ENCODE data around the gene IRX2. TPM values are rescaled to one million over a fixed set of nuclear protein-coding genes. Genes with fewer than 3 reads are reported as not detected.

IRX2 gene
- total RNA-seq = 0.52 TPM

DNA sequence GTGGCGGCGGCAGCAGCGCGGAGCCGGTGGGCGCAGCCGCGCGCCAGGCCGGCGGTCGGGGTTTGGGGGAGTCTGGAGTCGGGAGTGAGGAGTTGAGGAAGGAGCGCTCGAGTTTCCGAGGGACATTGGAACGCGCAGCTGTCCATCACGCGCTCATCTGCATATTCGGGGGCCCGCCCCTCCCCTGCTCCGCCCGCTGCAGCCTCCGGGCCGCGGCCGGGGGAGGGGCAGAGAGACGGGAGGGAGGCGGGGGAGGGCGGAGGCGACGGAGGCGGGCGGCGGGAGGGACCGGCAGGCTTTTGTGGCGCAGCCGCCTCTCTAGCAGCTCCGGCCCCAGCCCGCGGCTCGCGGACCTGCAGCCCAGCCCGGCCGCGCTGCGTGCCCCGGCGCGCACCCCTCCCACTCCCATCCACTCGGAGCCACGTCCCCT lies at the start of gene IRX2:
IRX2 (minus strand) TSS at position 86 of the 430 bp plus-strand sequence. CDS start 264 bp downstream, outside the sequence.
- no peaks in the 10 kb centered on the region for H3K9me3 ChIP-seq (ENCODE audit: control insufficient read depth in 3 of 3, low read length in 3 of 3)
- peak within 1 kb of the TSS in 2 of 3 donors; percentile 35 to 43 for H3K4me3 ChIP-seq (ENCODE audit: low read length in 3 of 3)
- H3K36me3 ChIP-seq (ENCODE audit: control insufficient read depth in 3 of 3, insufficient read depth in 3 of 3, low read length in 3 of 3) = no peaks in the 10 kb centered on the region
- no peak within 1 kb of the TSS for H3K27ac ChIP-seq (ENCODE audit: low read depth, low read length)
- H3K4me1 ChIP-seq (ENCODE audit: control insufficient read depth in 3 of 3, insufficient read depth in 3 of 3, low read length in 3 of 3) = peaks cover 0 to 7% (median 6%) of the 10 kb centered on the region in 3 donors
- peaks cover 67 to 88% (median 74%) of the 10 kb centered on the region in 3 donors for H3K27me3 ChIP-seq (ENCODE audit: control insufficient read depth in 3 of 3, insufficient read depth in 3 of 3, low read length in 3 of 3)
- no peak within 1 kb of the TSS for H3K9ac ChIP-seq (ENCODE audit: low read depth in 1 of 3, low read length in 3 of 3)

DNA sequence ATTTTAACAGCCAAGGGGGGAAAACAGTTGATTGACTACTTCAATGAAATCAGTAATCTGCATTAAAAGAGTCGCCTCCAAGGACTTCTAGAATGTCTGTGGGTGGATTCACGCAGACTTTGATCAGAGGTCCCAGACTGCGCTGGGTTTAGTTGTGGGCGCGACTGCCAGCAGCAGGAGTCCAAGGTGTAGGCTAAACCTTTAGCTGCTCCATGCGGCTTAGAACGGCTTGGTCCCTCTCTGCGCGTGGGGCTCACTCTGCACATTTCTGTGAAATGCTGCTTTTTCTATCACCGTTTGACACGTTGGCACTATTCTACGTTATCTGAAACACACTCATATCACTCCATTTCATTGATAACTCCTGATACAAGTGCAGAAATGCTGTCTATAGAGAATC lies 48.6 kb upstream of the IRX2 start:
- Histone ChIP-seq H3K9me3 (ENCODE audit: control insufficient read depth in 3 of 3, low read length in 3 of 3) (no peaks in the 10 kb centered on the region), H3K9ac (ENCODE audit: low read depth in 1 of 3, low read length in 3 of 3) (no peak overlapping the region), H3K4me1 (ENCODE audit: control insufficient read depth in 3 of 3, insufficient read depth in 3 of 3, low read length in 3 of 3) (no peaks in the 10 kb centered on the region), H3K27me3 (ENCODE audit: control insufficient read depth in 3 of 3, insufficient read depth in 3 of 3, low read length in 3 of 3) (peaks cover 0 to 2% (median 2%) of the 10 kb centered on the region in 3 donors), H3K27ac (ENCODE audit: low read depth, low read length) (no peak overlapping the region), H3K36me3 (ENCODE audit: control insufficient read depth in 3 of 3, insufficient read depth in 3 of 3, low read length in 3 of 3) (no peaks in the 10 kb centered on the region), H3K4me3 (ENCODE audit: low read length in 3 of 3) (no peak overlapping the region)

- peaks cover 0 to 3% (median 0%) of the 10 kb centered on the region in 3 donors for H3K9me3 ChIP-seq (ENCODE audit: control insufficient read depth in 3 of 3, low read length in 3 of 3)
- no peak overlapping the region for H3K9ac ChIP-seq (ENCODE audit: low read depth in 1 of 3, low read length in 3 of 3)
- no peak overlapping the region for H3K27ac ChIP-seq (ENCODE audit: low read depth, low read length)
- no peaks in the 10 kb centered on the region for H3K4me1 ChIP-seq (ENCODE audit: control insufficient read depth in 3 of 3, insufficient read depth in 3 of 3, low read length in 3 of 3)
- peaks cover 0 to 2% (median 2%) of the 10 kb centered on the region in 3 donors for H3K27me3 ChIP-seq (ENCODE audit: control insufficient read depth in 3 of 3, insufficient read depth in 3 of 3, low read length in 3 of 3)
- H3K4me3 ChIP-seq (ENCODE audit: low read length in 3 of 3) = no peak overlapping the region
- H3K36me3 ChIP-seq (ENCODE audit: control insufficient read depth in 3 of 3, insufficient read depth in 3 of 3, low read length in 3 of 3) = no peaks in the 10 kb centered on the region
Observed at GRCh38 chr5:2797981-2798380, 46.5 kb upstream of the IRX2 start.

GRCh38 chr5:2797160-2797559 lies 45.7 kb upstream of the IRX2 start:
- Histone ChIP-seq H3K9me3 (ENCODE audit: control insufficient read depth in 3 of 3, low read length in 3 of 3) (peaks cover 0 to 3% (median 0%) of the 10 kb centered on the region in 3 donors), H3K27me3 (ENCODE audit: control insufficient read depth in 3 of 3, insufficient read depth in 3 of 3, low read length in 3 of 3) (peaks cover 0 to 2% (median 2%) of the 10 kb centered on the region in 3 donors), H3K9ac (ENCODE audit: low read depth in 1 of 3, low read length in 3 of 3) (no peak overlapping the region), H3K4me3 (ENCODE audit: low read length in 3 of 3) (no peak overlapping the region), H3K36me3 (ENCODE audit: control insufficient read depth in 3 of 3, insufficient read depth in 3 of 3, low read length in 3 of 3) (no peaks in the 10 kb centered on the region), H3K4me1 (ENCODE audit: control insufficient read depth in 3 of 3, insufficient read depth in 3 of 3, low read length in 3 of 3) (no peaks in the 10 kb centered on the region), H3K27ac (ENCODE audit: low read depth, low read length) (no peak overlapping the region)

DNA sequence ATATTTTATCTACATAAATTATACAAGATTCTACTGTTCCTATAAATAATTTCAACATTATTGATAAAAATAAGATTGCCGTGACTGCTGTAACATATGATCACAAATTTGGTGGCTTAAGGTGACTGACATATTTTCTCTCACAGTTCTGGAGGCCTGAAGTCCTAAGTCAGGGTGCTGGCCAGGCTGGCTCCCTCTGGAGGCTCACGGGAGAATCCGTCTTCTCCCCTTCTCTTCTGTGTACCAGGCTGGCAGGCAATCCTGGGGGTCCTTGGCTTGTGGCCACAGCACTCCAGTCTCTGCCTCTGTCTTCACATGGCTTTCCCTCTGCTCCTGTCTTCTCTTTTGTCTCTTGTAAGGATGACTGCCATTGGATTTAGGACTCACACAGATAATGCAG lies 31.7 kb upstream of the IRX2 start:
- no peaks in the 10 kb centered on the region for H3K4me1 ChIP-seq (ENCODE audit: control insufficient read depth in 3 of 3, insufficient read depth in 3 of 3, low read length in 3 of 3)
- H3K27me3 ChIP-seq (ENCODE audit: control insufficient read depth in 3 of 3, insufficient read depth in 3 of 3, low read length in 3 of 3) = peaks cover 0 to 5% (median 0%) of the 10 kb centered on the region in 3 donors
- H3K27ac ChIP-seq (ENCODE audit: low read depth, low read length) = no peak overlapping the region
- H3K9me3 ChIP-seq (ENCODE audit: control insufficient read depth in 3 of 3, low read length in 3 of 3) = no peaks in the 10 kb centered on the region
- H3K9ac ChIP-seq (ENCODE audit: low read depth in 1 of 3, low read length in 3 of 3) = no peak overlapping the region
- no peak overlapping the region for H3K4me3 ChIP-seq (ENCODE audit: low read length in 3 of 3)
- H3K36me3 ChIP-seq (ENCODE audit: control insufficient read depth in 3 of 3, insufficient read depth in 3 of 3, low read length in 3 of 3) = no peaks in the 10 kb centered on the region

GRCh38 chr5:2782658-2783057 lies 31.2 kb upstream of the IRX2 start:
- Histone ChIP-seq H3K4me1 (ENCODE audit: control insufficient read depth in 3 of 3, insufficient read depth in 3 of 3, low read length in 3 of 3) (no peaks in the 10 kb centered on the region), H3K9me3 (ENCODE audit: control insufficient read depth in 3 of 3, low read length in 3 of 3) (no peaks in the 10 kb centered on the region), H3K27me3 (ENCODE audit: control insufficient read depth in 3 of 3, insufficient read depth in 3 of 3, low read length in 3 of 3) (peaks cover 0 to 5% (median 0%) of the 10 kb centered on the region in 3 donors), H3K27ac (ENCODE audit: low read depth, low read length) (no peak overlapping the region), H3K9ac (ENCODE audit: low read depth in 1 of 3, low read length in 3 of 3) (no peak overlapping the region), H3K36me3 (ENCODE audit: control insufficient read depth in 3 of 3, insufficient read depth in 3 of 3, low read length in 3 of 3) (no peaks in the 10 kb centered on the region), H3K4me3 (ENCODE audit: low read length in 3 of 3) (no peak overlapping the region)

- Histone ChIP-seq H3K27me3 (ENCODE audit: control insufficient read depth in 3 of 3, insufficient read depth in 3 of 3, low read length in 3 of 3) (peaks cover 0 to 8% (median 0%) of the 10 kb centered on the region in 3 donors), H3K9me3 (ENCODE audit: control insufficient read depth in 3 of 3, low read length in 3 of 3) (no peaks in the 10 kb centered on the region), H3K4me1 (ENCODE audit: control insufficient read depth in 3 of 3, insufficient read depth in 3 of 3, low read length in 3 of 3) (no peaks in the 10 kb centered on the region), H3K27ac (ENCODE audit: low read depth, low read length) (no peak overlapping the region), H3K9ac (ENCODE audit: low read depth in 1 of 3, low read length in 3 of 3) (no peak overlapping the region), H3K4me3 (ENCODE audit: low read length in 3 of 3) (no peak overlapping the region), H3K36me3 (ENCODE audit: control insufficient read depth in 3 of 3, insufficient read depth in 3 of 3, low read length in 3 of 3) (no peaks in the 10 kb centered on the region)
Observed at GRCh38 chr5:2780421-2781171, 29.1 kb upstream of the IRX2 start.

DNA sequence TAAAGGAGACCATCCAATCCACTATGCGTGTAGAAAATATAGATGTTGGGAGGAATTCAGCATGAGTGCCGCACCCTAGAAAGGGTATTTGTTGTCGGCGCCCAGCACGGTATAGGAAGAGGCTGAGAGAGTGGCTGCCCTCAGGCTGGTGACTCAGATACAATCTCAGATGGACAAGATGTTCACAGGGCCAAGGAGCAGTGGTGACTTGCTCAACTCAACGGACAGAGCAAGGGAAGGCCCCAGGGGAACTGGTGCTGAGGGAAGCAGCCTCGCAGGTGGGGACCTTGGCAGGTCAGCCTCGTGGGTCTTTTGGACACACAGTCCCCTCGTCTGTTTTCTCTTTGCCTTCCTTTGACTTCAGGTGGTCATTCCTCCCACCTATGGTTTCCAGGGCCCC lies 28.0 kb upstream of the IRX2 start:
- Histone ChIP-seq H3K27ac (ENCODE audit: low read depth, low read length) (no peak overlapping the region), H3K9me3 (ENCODE audit: control insufficient read depth in 3 of 3, low read length in 3 of 3) (no peaks in the 10 kb centered on the region), H3K4me3 (ENCODE audit: low read length in 3 of 3) (no peak overlapping the region), H3K9ac (ENCODE audit: low read depth in 1 of 3, low read length in 3 of 3) (no peak overlapping the region), H3K4me1 (ENCODE audit: control insufficient read depth in 3 of 3, insufficient read depth in 3 of 3, low read length in 3 of 3) (no peaks in the 10 kb centered on the region), H3K27me3 (ENCODE audit: control insufficient read depth in 3 of 3, insufficient read depth in 3 of 3, low read length in 3 of 3) (peaks cover 0 to 8% (median 0%) of the 10 kb centered on the region in 3 donors), H3K36me3 (ENCODE audit: control insufficient read depth in 3 of 3, insufficient read depth in 3 of 3, low read length in 3 of 3) (no peaks in the 10 kb centered on the region)

DNA sequence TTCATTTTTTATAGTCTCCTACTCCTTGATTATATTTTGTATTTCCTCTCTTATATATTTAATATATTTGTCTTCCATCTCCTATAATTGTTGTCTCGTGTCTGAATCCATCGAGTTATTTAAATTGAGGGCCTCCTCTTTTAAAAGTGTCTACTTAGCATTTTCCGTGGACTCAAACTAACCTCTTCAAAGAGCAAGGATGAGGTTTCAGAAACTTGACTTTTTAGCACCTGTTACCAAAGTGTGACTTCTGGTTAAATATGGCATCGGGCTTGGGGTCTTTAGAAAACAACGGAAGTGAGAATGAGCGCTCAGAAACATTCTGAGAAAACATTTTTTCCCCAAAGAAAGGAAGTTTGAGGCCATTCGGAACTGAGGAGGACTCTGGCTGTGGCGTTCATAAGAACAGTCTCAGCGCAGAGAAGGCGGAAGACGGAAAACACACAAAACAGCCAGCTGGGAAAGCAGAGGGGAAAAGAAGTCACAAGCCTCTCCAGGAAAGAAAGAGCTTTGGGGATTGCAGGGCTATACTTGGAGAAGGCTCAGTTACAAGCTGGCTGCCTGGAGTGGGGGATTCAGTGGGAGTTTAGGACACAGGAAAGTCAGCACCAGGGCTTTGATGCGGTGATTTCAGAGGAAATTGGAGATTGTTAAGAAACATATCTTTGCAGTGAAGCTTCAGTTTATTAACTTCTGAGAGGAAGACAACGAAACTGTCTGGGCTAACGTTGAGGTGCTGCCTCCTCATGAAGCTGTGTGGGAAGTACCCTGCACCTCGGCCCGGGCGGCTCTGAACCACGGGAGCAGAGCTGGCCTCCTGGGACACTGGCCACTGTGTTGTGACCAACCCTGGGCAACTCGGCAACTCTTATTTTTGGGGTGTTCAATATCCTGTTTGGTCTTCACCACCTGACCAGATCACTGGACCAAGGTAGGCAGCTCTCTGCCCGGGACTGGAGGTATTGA lies 25.1 kb upstream of the IRX2 start:
- Histone ChIP-seq H3K4me3 (ENCODE audit: low read length in 3 of 3) (no peak overlapping the region), H3K9ac (ENCODE audit: low read depth in 1 of 3, low read length in 3 of 3) (no peak overlapping the region), H3K27me3 (ENCODE audit: control insufficient read depth in 3 of 3, insufficient read depth in 3 of 3, low read length in 3 of 3) (peaks cover 0 to 10% (median 0%) of the 10 kb centered on the region in 3 donors), H3K4me1 (ENCODE audit: control insufficient read depth in 3 of 3, insufficient read depth in 3 of 3, low read length in 3 of 3) (no peaks in the 10 kb centered on the region), H3K9me3 (ENCODE audit: control insufficient read depth in 3 of 3, low read length in 3 of 3) (no peaks in the 10 kb centered on the region), H3K36me3 (ENCODE audit: control insufficient read depth in 3 of 3, insufficient read depth in 3 of 3, low read length in 3 of 3) (no peaks in the 10 kb centered on the region), H3K27ac (ENCODE audit: low read depth, low read length) (no peak overlapping the region)

Measured in skeletal muscle tissue (tissue), 4 donors.